HG02884 (cell line): ENCODE measurements around the gene UGT1A8.
"Not testable (repeated sequence)": the region's sequence is repeated elsewhere in the genome, so short reads cannot be mapped to it uniquely, and the experiment has no call there.

Source experiments
- ATAC-seq: cut with Tn5 transposase; IDR thresholded peaks from one replicate; pipeline ENCODE4 v1.9.1; 2021; ENCODE audit warnings: mild to moderate bottlenecking, moderate library complexity; ENCODE audit not compliant: unreplicated experiment

UGT1A8 gene

DNA sequence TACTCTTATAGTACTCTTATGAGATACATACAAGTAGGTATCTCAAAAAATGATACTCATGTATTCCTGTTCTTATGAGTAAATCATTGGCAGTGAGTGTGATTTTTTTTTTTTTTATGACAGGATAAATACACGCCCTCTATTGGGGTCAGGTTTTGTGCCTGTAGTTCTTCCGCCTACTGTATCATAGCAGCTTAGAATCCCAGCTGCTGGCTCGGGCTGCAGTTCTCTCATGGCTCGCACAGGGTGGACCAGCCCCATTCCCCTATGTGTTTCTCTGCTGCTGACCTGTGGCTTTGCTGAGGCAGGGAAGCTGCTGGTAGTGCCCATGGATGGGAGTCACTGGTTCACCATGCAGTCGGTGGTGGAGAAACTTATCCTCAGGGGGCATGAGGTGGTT lies at the start of gene UGT1A8:
UGT1A8 (plus strand) TSS at position 158 of the 400 bp plus-strand sequence; CDS start at position 233, 75 bp downstream.
- ATAC-seq: not testable (repeated sequence)

DNA sequence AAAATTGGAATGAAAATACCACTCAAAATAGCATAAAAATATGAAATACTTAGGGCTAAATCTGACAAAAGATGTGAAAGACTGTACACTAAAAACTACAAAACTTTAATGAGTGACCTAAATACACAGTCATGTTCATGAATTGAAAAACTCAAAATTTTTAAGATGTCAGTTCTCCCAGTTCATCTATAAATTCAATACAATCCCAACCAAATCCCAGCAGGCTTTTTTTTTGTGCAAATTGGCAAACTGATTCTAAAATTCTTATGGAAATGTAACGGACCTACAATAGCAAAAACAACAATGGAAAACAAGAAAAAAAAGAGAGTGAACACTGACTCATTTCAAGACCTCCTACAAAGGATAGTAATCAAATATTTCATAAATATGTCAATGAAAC lies 46.4 kb upstream of the UGT1A8 start:
- ATAC-seq: no peak

DNA sequence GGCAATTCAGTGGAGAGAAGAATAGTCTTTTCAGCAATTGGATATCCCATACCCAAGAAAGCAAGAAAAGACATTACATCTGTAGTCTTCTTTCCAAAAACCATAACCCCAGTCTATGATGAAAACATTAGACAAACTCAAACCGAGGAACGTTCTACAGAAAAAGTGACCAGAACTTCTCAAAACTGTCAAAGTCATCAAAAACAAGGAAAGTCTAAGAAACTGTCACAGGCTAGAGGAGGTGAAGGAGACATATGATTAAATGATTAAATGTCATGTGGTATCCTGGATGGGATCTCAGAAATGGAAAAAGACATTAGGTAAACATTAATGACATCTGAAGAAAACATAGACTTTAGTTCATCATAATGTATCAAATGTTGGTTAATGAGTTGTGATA lies 46.0 kb upstream of the UGT1A8 start:
- ATAC-seq: no peak

DNA sequence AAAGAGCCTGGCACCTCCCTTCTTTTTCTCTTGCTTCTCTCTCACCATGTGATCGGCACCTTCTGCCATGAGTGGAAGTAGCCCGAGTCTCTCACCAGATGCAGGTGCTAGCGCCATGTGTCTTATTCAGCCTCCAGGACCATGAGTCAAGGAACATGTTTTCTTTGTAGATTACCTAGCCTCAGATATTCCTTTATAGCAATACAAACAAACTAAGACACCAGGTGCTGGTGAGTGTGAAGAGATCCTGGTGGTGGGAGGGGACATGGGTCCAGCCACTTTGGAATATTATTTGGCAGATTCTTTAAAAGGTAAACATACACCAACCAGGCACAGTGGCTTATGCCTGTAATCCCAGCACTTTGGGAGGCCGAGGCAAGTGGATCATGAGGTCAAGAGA lies 45.0 kb upstream of the UGT1A8 start:
- ATAC-seq: no peak

DNA sequence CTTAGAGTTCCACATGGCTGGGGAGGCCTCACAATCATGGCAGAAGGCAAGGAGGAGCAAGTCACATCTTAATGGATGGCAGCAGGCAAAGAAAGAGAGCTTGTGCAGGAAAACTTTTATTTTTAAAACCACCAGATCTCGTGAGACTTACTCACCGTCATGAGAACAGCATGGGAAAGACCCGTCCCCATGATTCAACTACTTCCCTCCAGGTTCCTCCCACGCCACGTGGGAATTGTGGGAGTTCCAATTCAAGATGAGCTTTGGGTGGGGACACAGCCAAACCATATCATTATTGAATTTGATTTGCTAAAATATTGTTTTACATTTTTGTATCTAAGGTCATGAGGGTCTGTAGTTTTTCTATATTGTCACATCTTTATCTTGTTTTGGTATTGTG lies 40.1 kb upstream of the UGT1A8 start:
- ATAC-seq: not testable (repeated sequence)

DNA sequence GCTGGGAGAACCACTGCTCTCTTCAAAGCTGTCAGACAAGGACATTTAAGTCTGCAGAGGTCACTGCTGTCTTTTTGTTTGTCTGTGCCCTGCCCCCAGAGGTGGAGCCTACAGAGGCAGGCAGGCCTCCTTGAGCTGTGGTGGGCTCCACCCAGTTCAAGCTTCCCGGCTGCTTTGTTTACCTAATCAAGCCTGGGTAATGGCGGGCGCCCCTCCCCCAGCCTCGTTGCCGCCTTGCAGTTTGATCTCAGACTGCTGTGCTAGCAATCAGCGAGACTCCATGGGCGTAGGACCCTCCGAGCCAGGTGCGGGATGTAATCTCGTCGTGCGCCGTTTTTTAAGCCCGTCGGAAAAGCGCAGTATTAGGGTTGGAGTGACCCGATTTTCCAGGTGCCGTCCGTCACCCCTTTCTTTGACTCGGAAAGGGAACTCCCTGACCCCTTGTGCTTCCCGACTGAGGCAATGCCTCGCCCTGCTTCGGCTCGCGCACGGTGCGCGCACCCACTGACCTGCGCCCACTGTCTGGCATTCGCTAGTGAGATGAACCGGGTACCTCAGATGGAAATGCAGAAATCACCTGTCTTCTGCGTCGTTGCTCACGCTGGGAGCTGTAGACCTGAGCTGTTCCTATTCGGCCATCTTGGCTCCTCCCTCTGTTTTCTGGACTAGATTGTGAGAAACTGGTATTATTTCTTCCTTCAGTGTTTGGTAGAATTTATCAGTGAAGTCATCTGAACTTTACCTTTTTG lies 34.0 kb upstream of the UGT1A8 start:
- not testable (repeated sequence) for ATAC-seq

DNA sequence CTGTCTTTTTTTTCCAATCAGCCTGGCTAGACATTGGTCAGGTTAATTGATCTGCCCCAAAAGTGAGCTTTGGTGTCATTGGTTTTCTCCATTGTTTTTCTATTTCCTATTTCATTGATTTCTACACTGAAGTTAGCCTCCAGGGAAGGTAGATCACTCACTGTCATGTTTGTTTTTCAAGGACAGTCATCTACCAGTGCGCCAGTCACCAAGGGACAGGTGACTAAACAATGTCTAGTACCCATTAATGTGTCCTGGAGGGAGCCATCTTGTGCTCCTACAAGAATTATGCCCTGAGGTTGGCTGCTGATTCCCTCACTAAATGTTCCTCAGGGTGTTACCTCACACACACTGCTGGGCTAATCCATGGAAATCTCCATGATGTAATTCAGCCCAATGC lies 33.2 kb upstream of the UGT1A8 start:
- no peak for ATAC-seq

DNA sequence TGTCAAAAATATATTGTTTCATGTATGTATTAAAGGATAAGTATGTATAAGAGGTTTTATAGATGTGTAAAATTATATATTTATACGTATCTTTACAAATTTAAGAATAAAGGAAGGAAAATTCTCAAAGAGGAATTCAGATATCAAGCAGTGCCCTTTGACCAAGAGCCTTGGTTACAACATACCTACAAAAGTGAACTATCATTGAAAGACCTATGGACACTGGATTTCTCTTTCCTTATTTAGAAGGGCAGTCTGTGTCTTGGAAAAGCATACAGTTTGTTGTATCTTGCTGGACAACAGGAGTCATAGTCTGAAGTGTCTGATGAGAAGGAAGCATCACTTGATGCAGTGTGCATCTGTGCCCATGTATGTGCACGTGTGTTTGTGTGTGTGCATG lies 29.0 kb upstream of the UGT1A8 start:
- no peak for ATAC-seq

DNA sequence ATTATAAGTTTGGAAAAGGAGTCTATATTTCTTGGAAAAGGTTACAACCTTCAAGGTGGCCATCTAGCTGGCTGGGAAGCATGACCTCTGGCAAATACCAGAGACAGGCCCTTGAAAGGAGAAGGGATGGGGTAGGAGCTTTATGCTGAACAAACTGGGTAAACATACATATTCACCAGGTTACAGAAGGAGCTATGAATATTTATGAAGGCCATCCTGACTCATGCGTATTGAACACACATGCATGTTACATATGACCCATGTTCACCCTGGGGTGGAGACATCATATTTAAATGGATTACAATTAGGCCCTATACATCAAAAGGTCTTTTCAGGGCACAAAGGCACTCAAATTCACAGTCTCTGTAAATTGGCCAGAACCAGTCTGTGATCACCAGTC lies 24.7 kb upstream of the UGT1A8 start:
- not testable (repeated sequence) for ATAC-seq

DNA sequence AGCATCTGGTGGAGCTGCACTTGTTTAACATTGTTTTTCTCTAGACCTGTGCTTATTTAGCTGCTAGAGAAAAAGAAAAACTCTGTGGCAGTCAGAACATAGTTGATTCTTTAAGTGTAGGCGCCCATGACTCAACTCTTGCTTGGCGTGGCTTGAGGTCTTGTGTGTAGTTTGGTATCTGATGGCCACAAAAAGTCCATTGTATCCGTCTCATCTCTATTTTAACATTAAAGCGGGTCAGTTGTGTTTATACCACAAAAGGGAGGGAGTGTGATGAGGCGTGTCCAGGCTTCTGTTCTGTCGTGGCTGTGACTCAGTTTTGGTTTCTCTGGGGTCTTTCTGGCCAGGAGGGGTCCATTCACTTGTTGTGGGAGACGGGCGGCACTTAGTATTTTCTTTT lies 24.2 kb upstream of the UGT1A8 start:
- no peak for ATAC-seq

DNA sequence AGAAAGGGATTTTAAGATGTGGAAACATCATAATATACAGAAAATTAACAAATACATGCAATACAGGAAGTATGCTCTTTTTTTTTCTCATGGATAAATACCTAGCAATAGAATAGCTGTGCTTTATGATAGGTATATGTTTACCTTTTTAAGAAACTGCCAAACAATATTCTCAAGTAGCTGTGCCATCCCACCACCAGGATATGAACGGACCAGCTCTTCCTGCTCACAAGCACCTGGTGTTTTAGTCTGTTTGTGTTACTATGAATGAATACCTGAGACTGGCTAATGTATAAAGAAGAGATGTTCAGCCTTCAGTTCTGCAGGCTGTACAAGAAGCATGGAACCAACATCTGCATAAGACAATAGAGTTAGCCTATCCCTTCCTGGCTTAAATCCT lies 19.9 kb upstream of the UGT1A8 start:
- ATAC-seq: no peak

DNA sequence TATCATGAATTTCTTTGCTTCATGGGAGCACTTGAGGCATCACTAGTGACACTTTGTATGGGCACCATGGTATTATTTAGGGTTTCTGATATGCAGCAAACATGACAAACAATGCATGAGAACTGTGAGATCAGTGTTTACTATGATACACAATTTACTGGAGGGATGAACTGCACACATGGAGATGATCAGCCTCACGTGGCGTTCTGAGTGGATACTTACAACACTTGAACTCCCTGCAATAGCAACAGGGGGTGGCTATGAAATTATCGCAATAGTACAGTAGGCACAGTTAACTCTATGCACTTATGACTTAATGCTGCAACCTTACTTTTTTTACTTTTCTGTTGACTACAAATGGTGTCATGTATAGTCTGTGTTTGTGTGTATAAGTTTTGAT lies 18.5 kb upstream of the UGT1A8 start:
- ATAC-seq: no peak

DNA sequence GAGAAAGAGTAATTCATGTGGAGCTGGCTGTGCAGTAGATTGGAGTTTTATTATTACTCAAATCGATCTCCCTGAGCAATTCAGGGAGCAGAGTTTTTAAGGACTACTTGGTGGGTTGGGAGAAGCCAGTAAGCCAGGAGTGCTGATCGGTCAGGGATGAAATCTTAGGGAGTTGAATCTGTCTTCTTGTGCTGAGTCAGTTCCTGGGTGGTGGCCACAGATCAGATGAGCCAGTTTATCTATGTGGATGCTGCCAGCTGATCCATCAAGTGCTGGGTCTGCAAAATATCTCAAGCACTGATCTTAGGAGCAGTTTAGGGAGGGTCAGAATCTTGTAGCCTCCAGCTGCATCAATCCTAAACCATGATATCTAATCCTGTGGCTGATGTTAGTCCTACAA lies 17.0 kb upstream of the UGT1A8 start:
- ATAC-seq: no peak

DNA sequence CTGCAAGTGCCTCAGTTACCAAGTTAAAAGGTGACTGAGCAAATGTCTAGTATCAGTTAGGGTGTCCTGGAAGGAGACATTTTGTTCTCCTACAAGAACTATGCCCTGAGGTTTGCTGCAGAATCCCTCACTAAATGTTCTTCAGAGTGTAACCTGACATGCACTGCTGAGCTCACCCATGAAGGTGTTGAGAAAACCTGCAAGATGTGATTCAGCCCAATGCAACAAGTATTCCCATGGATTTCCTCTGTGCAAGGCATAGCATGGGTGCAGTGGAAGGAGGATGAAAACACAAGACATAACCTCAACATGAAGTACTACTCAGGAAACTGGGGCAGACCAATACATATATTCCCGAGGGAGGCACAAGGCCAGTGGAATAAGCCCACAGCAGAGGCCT lies 15.4 kb upstream of the UGT1A8 start:
- ATAC-seq: no peak

DNA sequence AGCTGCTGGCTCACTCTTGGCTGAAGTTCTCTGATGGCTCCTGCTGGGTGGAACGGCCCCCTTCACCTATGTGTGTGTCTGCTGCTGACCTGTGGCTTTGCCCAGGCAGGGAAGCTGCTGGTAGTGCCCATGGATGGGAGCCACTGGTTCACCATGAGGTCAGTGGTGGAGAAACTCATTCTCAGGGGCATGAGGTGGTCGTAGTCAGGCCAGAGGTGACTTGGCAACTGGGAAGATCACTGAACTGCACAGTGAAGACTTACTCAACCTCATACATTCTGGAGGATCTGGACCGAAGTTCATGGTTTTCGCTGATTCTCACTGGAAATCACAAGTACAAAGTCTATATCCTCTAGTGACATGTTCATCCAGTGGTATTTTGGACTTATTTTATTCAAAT lies 13.9 kb upstream of the UGT1A8 start:
- ATAC-seq: no peak

DNA sequence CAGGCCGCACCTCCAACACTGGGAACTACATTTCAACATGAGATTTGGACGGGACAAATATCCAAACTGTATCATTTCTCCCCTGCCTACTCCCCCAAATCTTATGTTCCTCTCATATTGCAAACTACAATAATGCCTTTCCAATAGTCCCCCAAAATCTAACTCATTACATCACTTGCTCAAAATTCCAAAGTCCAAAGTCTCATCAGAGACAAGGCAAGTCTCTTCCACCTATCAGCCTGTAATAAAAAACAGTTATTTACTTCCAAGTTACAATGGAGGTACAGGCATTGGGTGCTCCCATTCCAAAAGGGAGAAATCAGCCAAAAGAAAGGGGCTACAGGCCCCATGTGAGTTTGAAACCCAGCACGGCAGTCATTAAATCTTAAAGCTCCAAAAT lies 12.6 kb upstream of the UGT1A8 start:
- ATAC-seq: no peak

DNA sequence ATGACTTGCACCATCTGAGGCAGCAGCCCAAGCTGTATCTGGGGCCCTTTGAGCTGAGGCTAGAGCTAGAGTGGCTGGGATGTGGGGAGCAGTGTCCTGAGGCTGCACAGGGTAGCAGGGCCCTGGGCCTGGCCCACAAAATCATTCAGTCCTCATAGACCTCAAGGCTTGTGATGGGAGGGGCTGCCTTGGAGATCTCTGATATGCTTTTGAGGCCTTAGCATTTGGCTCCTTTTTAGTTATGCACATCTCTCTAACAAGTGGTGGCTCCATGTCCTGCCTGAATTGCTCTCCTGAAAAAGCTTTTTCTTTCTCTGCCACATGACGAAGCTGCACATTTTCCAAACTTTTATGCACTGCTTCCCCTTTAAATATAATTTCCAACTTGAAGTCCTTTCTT lies 11.8 kb upstream of the UGT1A8 start:
- ATAC-seq: no peak

DNA sequence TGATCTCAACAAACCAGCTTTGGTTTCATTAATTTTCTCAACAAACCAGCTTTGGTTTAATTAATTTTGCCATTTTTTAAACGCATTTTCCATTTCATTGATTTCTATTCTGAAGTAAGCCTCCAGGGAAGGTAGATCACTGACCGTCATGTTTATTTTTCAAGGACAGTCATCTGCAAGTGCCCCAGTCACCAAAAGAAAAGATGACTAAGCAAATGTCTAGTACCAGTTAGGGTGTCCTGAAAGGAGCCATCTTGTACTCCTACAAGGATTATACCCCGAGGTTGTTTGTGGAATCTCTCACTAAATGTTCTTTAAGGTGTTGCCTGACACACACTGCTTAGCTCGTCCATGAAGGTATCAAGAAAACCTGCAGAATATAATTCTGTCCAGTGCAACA lies 6.1 kb upstream of the UGT1A8 start:
- ATAC-seq: no peak

DNA sequence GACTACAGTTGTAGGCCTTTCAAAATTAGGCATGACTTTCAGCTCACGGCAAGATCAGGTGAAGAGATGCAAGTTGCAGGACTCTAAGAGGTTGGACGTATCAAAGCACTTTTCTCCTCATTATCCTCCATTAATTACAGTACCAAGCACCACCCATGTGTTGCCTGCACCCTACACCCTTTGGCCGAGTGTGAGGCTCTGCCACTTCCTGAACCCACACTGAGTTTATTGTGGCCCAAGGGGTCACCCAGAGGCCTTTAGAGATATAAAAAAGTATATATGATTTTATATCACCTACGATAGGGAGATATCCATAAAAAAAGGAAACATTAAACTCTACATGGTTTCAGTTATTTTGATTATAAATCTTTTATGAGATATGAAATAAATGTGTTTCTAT lies 2.8 kb downstream of the UGT1A8 start:
- no peak for ATAC-seq

DNA sequence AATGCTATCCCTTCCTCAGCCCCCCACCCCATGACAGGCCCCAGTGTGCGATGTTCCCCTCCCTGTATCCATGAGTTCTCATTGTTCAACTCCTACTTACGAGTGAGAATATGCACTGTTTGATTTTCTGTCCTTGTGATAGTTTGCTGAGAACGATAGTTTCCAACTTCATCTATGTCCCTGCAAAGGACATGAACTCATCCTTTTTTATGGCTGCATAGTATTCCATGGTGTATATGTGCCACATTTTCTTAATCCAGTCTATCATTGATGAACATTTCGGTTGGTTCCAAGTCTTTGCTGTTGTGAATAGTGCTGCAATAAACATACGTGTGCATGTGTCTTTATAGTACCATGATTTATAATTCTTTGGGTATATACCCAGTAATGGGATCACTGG lies 4.4 kb downstream of the UGT1A8 start:
- not testable (repeated sequence) for ATAC-seq

DNA sequence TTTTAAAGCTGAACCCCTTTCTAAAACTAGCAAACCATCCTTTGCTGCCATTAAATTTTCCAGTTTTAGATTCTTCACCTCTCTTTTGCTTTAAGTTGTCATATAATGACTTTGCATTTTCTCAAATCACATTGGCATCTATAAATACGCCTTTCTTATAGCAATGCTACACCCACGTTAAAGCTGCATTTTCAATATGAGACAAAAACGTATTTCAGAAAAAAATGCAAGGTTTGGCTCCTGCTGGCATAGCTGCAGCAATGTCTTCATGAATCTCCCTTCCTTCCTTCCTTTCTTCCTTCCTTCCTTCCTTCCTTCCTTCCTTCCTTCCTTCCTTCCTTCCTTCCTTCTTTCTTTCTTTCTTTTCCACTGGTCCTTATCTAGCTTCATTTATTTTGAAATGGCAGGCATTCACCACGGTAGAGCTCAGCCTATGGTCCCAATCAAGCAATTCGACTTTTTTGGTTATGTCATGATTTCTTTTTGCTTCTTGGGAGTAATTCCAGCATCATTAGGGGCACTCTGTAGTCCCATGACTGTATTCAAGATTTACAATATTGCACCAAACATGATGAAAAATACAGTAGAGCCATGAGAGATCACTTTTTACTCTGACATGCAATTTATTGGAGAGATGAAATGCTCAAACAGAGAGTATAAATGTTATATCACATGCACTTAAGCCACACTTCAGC lies 10.0 kb downstream of the UGT1A8 start:
- no peak for ATAC-seq

DNA sequence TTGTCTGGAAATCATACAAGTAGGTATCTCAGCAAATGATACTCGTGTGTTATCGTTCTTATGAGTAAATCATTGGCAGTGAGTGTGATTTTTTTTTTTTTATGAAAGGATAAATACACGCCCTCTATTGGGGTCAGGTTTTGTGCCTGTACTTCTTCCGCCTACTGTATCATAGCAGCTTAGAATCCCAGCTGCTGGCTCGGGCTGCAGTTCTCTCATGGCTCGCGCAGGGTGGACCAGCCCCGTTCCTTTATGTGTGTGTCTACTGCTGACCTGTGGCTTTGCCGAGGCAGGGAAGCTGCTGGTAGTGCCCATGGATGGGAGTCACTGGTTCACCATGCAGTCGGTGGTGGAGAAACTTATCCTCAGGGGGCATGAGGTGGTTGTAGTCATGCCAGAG lies 18.9 kb downstream of the UGT1A8 start, which contains the start of gene UGT1A10:
UGT1A10 (plus strand) TSS at position 143 of the 400 bp plus-strand sequence; CDS start at position 218, 75 bp downstream.
- not testable (repeated sequence) for ATAC-seq
